DOHH2 (cell line): ENCODE measurements around the gene BCL2.

ENCODE experiments used
- H3F3A ChIP-seq: fragments of 200-600 bp; sonication (generic), shearing (Covaris generic); 2 replicates; pipeline ENCODE4 v1.6.0; 2016; ENCODE audit warnings: antibody characterized with exemption, mild to moderate bottlenecking; ENCODE audit not compliant: control insufficient read depth, insufficient read depth
- H3K27ac ChIP-seq: fragments of 200-600 bp; sonication (generic); 2 replicates; pipeline ENCODE4 v1.5.1; 2014; ENCODE audit warnings: low read depth, mild to moderate bottlenecking, low read length, moderate library complexity
- H3K27me3 ChIP-seq: fragments of 200-600 bp; sonication (generic); 2 replicates; pipeline ENCODE4 v1.6.1; 2014; ENCODE audit warnings: mild to moderate bottlenecking, low read length, mixed read lengths; ENCODE audit not compliant: control insufficient read depth
- H3K36me3 ChIP-seq: fragments of 200-600 bp; sonication (generic); 2 replicates; pipeline ENCODE4 v1.6.1; 2014; ENCODE audit warnings: mild to moderate bottlenecking, low read length, moderate library complexity, mixed read lengths; ENCODE audit not compliant: control insufficient read depth
- H3K4me1 ChIP-seq: fragments of 200-600 bp; sonication (generic); 2 replicates; pipeline ENCODE4 v1.6.1; 2014; ENCODE audit warnings: mild to moderate bottlenecking, low read length, mixed read lengths; ENCODE audit not compliant: control insufficient read depth
- H3K4me2 ChIP-seq: fragments of 200-600 bp; sonication (generic); 2 replicates; pipeline ENCODE4 v1.6.0; 2014; ENCODE audit warnings: mild to moderate bottlenecking, low read length, moderate library complexity
- H3K4me3 ChIP-seq: fragments of 200-600 bp; sonication (generic); 2 replicates; pipeline ENCODE4 v1.5.1; 2014; ENCODE audit warnings: mild to moderate bottlenecking, low read length, mixed read lengths
- H3K79me2 ChIP-seq: fragments of 200-600 bp; sonication (generic); 2 replicates; pipeline ENCODE4 v1.6.1; 2014; ENCODE audit warnings: mild to moderate bottlenecking, low read length, mixed read lengths; ENCODE audit not compliant: control insufficient read depth
- H3K9me2 ChIP-seq: fragments of 200-600 bp; sonication (generic); replicated peaks from 2 replicates; pipeline ENCODE4 v1.6.1; 2014; ENCODE audit warnings: mild to moderate bottlenecking, low read length, mixed read lengths; ENCODE audit not compliant: control insufficient read depth
- H3K9me3 ChIP-seq: fragments of 200-600 bp; sonication (generic); 2 replicates; pipeline ENCODE4 v1.6.1; 2014; ENCODE audit warnings: antibody characterized with exemption, low read length, mixed read lengths; ENCODE audit not compliant: control insufficient read depth, insufficient read depth
- H4K20me1 ChIP-seq: fragments of 200-600 bp; sonication (generic); 2 replicates; pipeline ENCODE4 v1.6.0; 2014; ENCODE audit warnings: low read depth, mild to moderate bottlenecking, antibody characterized with exemption, low read length, moderate library complexity; ENCODE audit not compliant: control insufficient read depth, insufficient read depth
- CTCF ChIP-seq: fragments of 200-600 bp; sonication (generic); IDR thresholded peaks from one replicate; pipeline ENCODE4 v1.5.1; 2014; ENCODE audit warnings: antibody characterized with exemption, mild to moderate bottlenecking, low read depth, low read length; ENCODE audit not compliant: poor library complexity, severe bottlenecking
- EZH2phosphoT487 ChIP-seq: fragments of 200-600 bp; sonication (generic); IDR thresholded peaks from 2 replicates; pipeline ENCODE4 v1.6.1; 2017; ENCODE audit warnings: borderline replicate concordance, mild to moderate bottlenecking, antibody characterized with exemption, low read length, moderate library complexity, mixed read lengths

Gene BCL2

GRCh38 chr18:63257453-63257852 is 62.1 kb downstream of the BCL2 start:
- Histone ChIP-seq H3K79me2 (peaks cover 100% of the 10 kb centered on the region), H3K4me2 (no peak overlapping the region), H3K27me3 (no peaks in the 10 kb centered on the region), H4K20me1 (peaks cover 8% of the 10 kb centered on the region; the same call in 1 of the 2 replicates), H3F3A (no peaks in the 10 kb centered on the region), H3K9me3 (no peaks in the 10 kb centered on the region), H3K36me3 (peaks cover 85% of the 10 kb centered on the region), H3K4me1 (no peaks in the 10 kb centered on the region), H3K4me3 (no peak overlapping the region), H3K9me2 (no peaks in the 10 kb centered on the region), H3K27ac (no peak overlapping the region)
- no peak for TF ChIP-seq EZH2phosphoT487
- TF ChIP-seq CTCF = no peak

- Histone ChIP-seq H3K9me2 (no peaks in the 10 kb centered on the region), H4K20me1 (peaks cover 8% of the 10 kb centered on the region; the same call in 1 of the 2 replicates), H3K4me2 (no peak overlapping the region), H3K9me3 (no peaks in the 10 kb centered on the region), H3K4me1 (no peaks in the 10 kb centered on the region), H3F3A (0 out of 2 replicates have a peak, but pooled peaks cover 4% of the 10 kb centered on the region), H3K79me2 (peaks cover 99% of the 10 kb centered on the region), H3K4me3 (no peak overlapping the region), H3K27ac (no peak overlapping the region), H3K27me3 (no peaks in the 10 kb centered on the region), H3K36me3 (peaks cover 78% of the 10 kb centered on the region)
- TF ChIP-seq EZH2phosphoT487 (no peak), CTCF (no peak)
These were observed 64.1 kb downstream of the BCL2 start for GRCh38 chr18:63255435-63255834.

- Histone ChIP-seq H3K9me2 (no peaks in the 10 kb centered on the region), H3K27ac (no peak overlapping the region), H3K9me3 (no peaks in the 10 kb centered on the region), H3K4me2 (no peak overlapping the region), H3K27me3 (no peaks in the 10 kb centered on the region), H4K20me1 (peaks cover 8% of the 10 kb centered on the region; the same call in 1 of the 2 replicates), H3K79me2 (peaks cover 99% of the 10 kb centered on the region), H3K4me1 (no peaks in the 10 kb centered on the region), H3K4me3 (no peak overlapping the region), H3F3A (0 out of 2 replicates have a peak, but pooled peaks cover 4% of the 10 kb centered on the region), H3K36me3 (peaks cover 78% of the 10 kb centered on the region)
- TF ChIP-seq EZH2phosphoT487 (no peak), CTCF (no peak)
These were observed 64.7 kb downstream of the BCL2 start for GRCh38 chr18:63254716-63255399.
